H1 (cell line): Measurements from ENCODE around the gene LTBP1. TPM values are rescaled to one million over a fixed set of nuclear protein-coding genes. Genes with fewer than 3 reads are reported as not detected.

Experiments used
- CTCF ChIA-PET: fragments of 300-600 bp; sonication (Branson Sonifier 250); formaldehyde crosslinking; loops from one replicate; lab custom pipeline; 2021; ENCODE audit not compliant: partially characterized antibody; lab: Charles Lee
- POLR2A ChIA-PET: fragments of 300-600 bp; sonication (Branson Sonifier 250); formaldehyde crosslinking; loops from one replicate; lab custom pipeline; 2021; ENCODE audit warnings: inconsistent platforms; ENCODE audit not compliant: partially characterized antibody; lab: Charles Lee
- DNase-seq, 2 experiments: peaks; one replicate each; pipeline versions ENCODE4 v3.0.0 to v3.0.0-alpha.2; 2010 to 2022; ENCODE audit warnings: low spot score in 2 of 2, low read depth in 1 of 2, mixed read lengths in 1 of 2
- FAIRE-seq: peaks from 2 replicates; lab custom pipeline; 2011; peaks lifted over from hg19 to GRCh38; lab: Jason Lieb, UNC
- H2AFZ ChIP-seq: 2 replicates; pipeline ENCODE4 v1.8.1; 2012; ENCODE audit warnings: low read length, inconsistent platforms
- H2AK5ac ChIP-seq: 2 replicates; pipeline ENCODE4 v1.6.1; 2013; ENCODE audit warnings: low read depth, low read length
- H2BK120ac ChIP-seq: replicated peaks from 2 replicates; pipeline ENCODE3; 2013; ENCODE audit warnings: low read depth, low read length, inconsistent platforms
- H2BK12ac ChIP-seq: 2 replicates; pipeline ENCODE4 v1.6.1; 2013; ENCODE audit warnings: low read depth, low read length
- H2BK15ac ChIP-seq: 2 replicates; pipeline ENCODE4 v1.6.1; 2013; ENCODE audit warnings: low read length
- H2BK20ac ChIP-seq: 2 replicates; pipeline ENCODE4 v1.6.1; 2013; ENCODE audit warnings: low read length
- H2BK5ac ChIP-seq: 2 replicates; pipeline ENCODE4 v1.6.1; 2013; ENCODE audit warnings: low read depth, low read length
- H3K14ac ChIP-seq: 2 replicates; pipeline ENCODE4 v1.6.1; 2013; ENCODE audit warnings: inconsistent platforms; ENCODE audit not compliant: insufficient read length
- H3K18ac ChIP-seq: 2 replicates; pipeline ENCODE4 v1.6.1; 2013; ENCODE audit warnings: low read length; ENCODE audit errors: extremely low read depth
- H3K23ac ChIP-seq: 2 replicates; pipeline ENCODE4 v1.6.1; 2013; ENCODE audit warnings: inconsistent platforms; ENCODE audit not compliant: insufficient read length
- H3K23me2 ChIP-seq: 2 replicates; pipeline ENCODE4 v1.6.1; 2013; ENCODE audit warnings: low read depth, low read length
- H3K27ac ChIP-seq: 2 replicates; pipeline ENCODE4 v1.6.1; 2011; ENCODE audit warnings: low read depth, low read length, inconsistent platforms
- H3K27me3 ChIP-seq, 4 experiments: replicated peaks in 1 of 4; 1 replicate in 1 of 4; 2 replicates in 3 of 4; pipeline versions ENCODE4 v1.6.1 to v1.8.1; 2011 to 2013; ENCODE audit warnings: low read length in 3 of 4, mild to moderate bottlenecking in 3 of 4, inconsistent platforms in 2 of 4, mixed read lengths in 2 of 4, moderate library complexity in 1 of 4; ENCODE audit not compliant: control insufficient read depth in 3 of 4, insufficient read depth in 3 of 4; ENCODE audit errors: extremely low read depth in 1 of 4
- H3K36me3 ChIP-seq, 4 experiments: 2 replicates each; pipeline versions ENCODE4 v1.6.1 to v1.8.1; 2011 to 2013; ENCODE audit warnings: mild to moderate bottlenecking in 4 of 4, low read length in 3 of 4, moderate library complexity in 2 of 4, control low read depth in 1 of 4, inconsistent platforms in 1 of 4; ENCODE audit not compliant: insufficient read depth in 4 of 4, control insufficient read depth in 2 of 4
- H3K4ac ChIP-seq: replicated peaks from 2 replicates; pipeline ENCODE3; 2013; ENCODE audit warnings: low read length, low read depth, mixed read lengths, inconsistent platforms; ENCODE audit not compliant: insufficient read length
- H3K4me1 ChIP-seq, 4 experiments: replicated peaks in 1 of 4; 1 replicate in 1 of 4; 2 replicates in 3 of 4; pipeline versions ENCODE4 v1.6.1 to v1.8.1; 2011 to 2013; ENCODE audit warnings: low read length in 3 of 4, inconsistent platforms in 2 of 4, mixed read lengths in 1 of 4; ENCODE audit not compliant: insufficient read depth in 4 of 4, control insufficient read depth in 3 of 4
- H3K4me2 ChIP-seq, 2 experiments: 2 replicates each; pipeline versions ENCODE4 v1.6.1 to v1.8.1; 2011 to 2013; ENCODE audit warnings: low read depth in 2 of 2, low read length in 2 of 2, control low read depth in 1 of 2, inconsistent platforms in 1 of 2, mild to moderate bottlenecking in 1 of 2; ENCODE audit not compliant: insufficient read depth in 1 of 2
- H3K4me3 ChIP-seq, 4 experiments: fragments of 200-600, 300-600 bp in 1 of 4; sonication (generic), shearing (Covaris generic), sonication (Bioruptor Twin) in 1 of 4; 2 replicates each; pipeline versions ENCODE4 v1.5.1 to v1.8.1; 2011 to 2016; ENCODE audit warnings: low read length in 4 of 4, low read depth in 3 of 4, control low read depth in 2 of 4, inconsistent platforms in 2 of 4, mild to moderate bottlenecking in 2 of 4, mixed read lengths in 1 of 4, moderate library complexity in 1 of 4; ENCODE audit not compliant: insufficient read depth in 2 of 4; ENCODE audit errors: extremely low read depth in 1 of 4
- H3K56ac ChIP-seq: replicated peaks from 2 replicates; pipeline ENCODE3; 2013; ENCODE audit warnings: low read depth, mild to moderate bottlenecking, mixed read lengths, low read length, inconsistent platforms; ENCODE audit not compliant: insufficient read length
- H3K79me1 ChIP-seq: 2 replicates; pipeline ENCODE4 v1.6.1; 2013; ENCODE audit warnings: low read depth, low read length, control low read depth
- H3K79me2 ChIP-seq, 2 experiments: 2 replicates each; pipeline versions ENCODE4 v1.6.1 to v1.8.1; 2012 to 2013; ENCODE audit warnings: low read length in 2 of 2, mild to moderate bottlenecking in 2 of 2, inconsistent platforms in 1 of 2; ENCODE audit not compliant: insufficient read depth in 2 of 2, control insufficient read depth in 1 of 2
- H3K9ac ChIP-seq, 4 experiments: replicated peaks in 1 of 4; 1 replicate in 1 of 4; 2 replicates in 3 of 4; pipeline versions ENCODE4 v1.6.1 to v1.8.1; 2011 to 2013; ENCODE audit warnings: low read depth in 3 of 4, low read length in 3 of 4, control low read depth in 2 of 4, mild to moderate bottlenecking in 2 of 4, moderate library complexity in 2 of 4, inconsistent platforms in 1 of 4; ENCODE audit errors: extremely low read depth in 1 of 4
- H3K9me3 ChIP-seq, 2 experiments: 2 replicates each; pipeline versions ENCODE4 v1.6.1 to v1.8.1; 2012 to 2013; ENCODE audit warnings: mild to moderate bottlenecking in 2 of 2, moderate library complexity in 2 of 2, control low read depth in 1 of 2, inconsistent platforms in 1 of 2, low read depth in 1 of 2, low read length in 1 of 2, mixed read lengths in 1 of 2; ENCODE audit not compliant: insufficient read depth in 2 of 2
- H4K20me1 ChIP-seq, 2 experiments: replicated peaks in 1 of 2; 2 replicates each; pipeline versions ENCODE3 to v1.8.1; 2011 to 2013; ENCODE audit warnings: inconsistent platforms in 2 of 2, low read length in 2 of 2, mild to moderate bottlenecking in 1 of 2; ENCODE audit not compliant: insufficient read depth in 2 of 2, control insufficient read depth in 1 of 2
- H4K5ac ChIP-seq: 2 replicates; pipeline ENCODE4 v1.6.1; 2013; ENCODE audit warnings: low read length, low read depth, mixed read lengths, inconsistent platforms; ENCODE audit not compliant: insufficient read length
- H4K8ac ChIP-seq: 2 replicates; pipeline ENCODE4 v1.8.0; 2013; ENCODE audit warnings: mild to moderate bottlenecking, moderate library complexity, low read length, inconsistent platforms; ENCODE audit not compliant: insufficient read depth; ENCODE audit errors: extremely low read depth
- H4K91ac ChIP-seq: replicated peaks from 2 replicates; pipeline ENCODE3; 2013; ENCODE audit warnings: low read length, mixed read lengths, inconsistent platforms; ENCODE audit not compliant: insufficient read length
- KDM1A ChIP-seq: fragments of 200-600, 300-600 bp; sonication (generic); IDR thresholded peaks from 2 replicates; pipeline ENCODE4 v1.7.1; 2016; ENCODE audit warnings: mild to moderate bottlenecking, low read length, borderline replicate concordance
- NRF1 ChIP-seq: IDR thresholded peaks from 2 replicates; pipeline ENCODE4 v1.6.1; 2011; ENCODE audit warnings: mild to moderate bottlenecking, low read depth, low read length, improper control_type of control experiment
- SP4 ChIP-seq: IDR thresholded peaks from 2 replicates; pipeline ENCODE4 v1.6.1; 2012; ENCODE audit warnings: low read length, inconsistent platforms
- SRF ChIP-seq: IDR thresholded peaks from 2 replicates; pipeline ENCODE4 v1.6.1; 2011; ENCODE audit warnings: mild to moderate bottlenecking, low read depth, low read length, moderate library complexity
- WGBS, 2 experiments: shearing (Covaris generic) in 1 of 2; methylation state at CpG; one replicate each; pipeline versions ENCODE4 v1.1.6 to v1.1.7; 2013 to 2015; ENCODE audit warnings: low lambda C conversion rate in 2 of 2, mixed read lengths in 2 of 2, inconsistent platforms in 1 of 2, low coverage in 1 of 2, missing lambda C conversion rate in 1 of 2; ENCODE audit not compliant: insufficient replicate concordance in 2 of 2, insufficient coverage in 1 of 2, insufficient read length in 1 of 2; ENCODE audit errors: extremely low coverage in 1 of 2, missing lambda C conversion rate in 1 of 2; 5-methylcytosine and 5-hydroxymethylcytosine counted together
- polyA plus RNA-seq, 7 experiments: library from polyadenylated mRNA; depleted of rRNA in 3 of 7; stranded (reverse) in 5 of 7; unstranded in 2 of 7; fragments of >200 nt in 5 of 7; fragments of 200-250 nt in 2 of 7; gene quantifications; 1 replicate in 5 of 7; 2 replicates in 1 of 7; 4 replicates in 1 of 7; pipeline versions ENCODE4 v1.2.1 to v1.2.3, GENCODE V29; 2011 to 2013; ENCODE audit warnings: missing spikeins in 2 of 7, mixed read lengths in 2 of 7
- total RNA-seq: library from RNA; stranded (reverse); fragmentation: NEBNext Ultra II Directional; extraction: Animal tissue kit (Norgen Biotek cat#: 25700); gene quantifications from 2 replicates; pipeline ENCODE4 v1.2.1, GENCODE V29; 2021

The LTBP1 gene
- total and polyA plus RNA-seq, 2 of the 8 experiments (the other 6 are each of a cell fraction or from before 2014, with no cell fraction given), result 15.4 to 24.7 TPM

DNA sequence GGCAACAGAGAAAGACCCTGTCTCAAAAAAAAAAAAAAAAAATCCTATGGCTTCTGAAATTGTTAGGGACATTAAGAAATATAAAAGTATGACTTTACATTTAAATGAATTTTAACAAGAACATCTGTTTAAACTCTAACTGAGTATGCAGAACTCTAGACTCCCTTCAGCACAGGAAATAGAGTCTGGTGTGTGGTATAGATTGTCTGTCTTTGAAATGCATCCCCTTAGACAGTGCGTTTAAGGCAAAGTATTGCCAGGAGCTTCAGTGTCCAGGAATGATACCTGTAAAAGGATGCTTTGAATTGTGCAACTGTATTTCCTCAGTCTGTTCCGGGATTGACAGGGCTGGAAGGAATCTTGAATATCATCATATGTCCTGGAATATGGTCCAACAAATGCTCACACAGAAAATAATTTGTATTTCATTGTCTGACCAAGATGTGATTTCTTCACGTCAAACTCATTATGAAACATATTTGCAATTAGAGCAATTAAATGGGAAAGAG, 396.7 kb downstream of the LTBP1 start:
- no peak overlapping the region for H4K5ac ChIP-seq
- no peaks in the 10 kb centered on the region for H3K4me1 ChIP-seq
- DNase-seq (no peak), FAIRE-seq (no peak)
- no peak overlapping the region for H3K18ac ChIP-seq
- H2BK5ac ChIP-seq, result no peak overlapping the region
- H2AK5ac ChIP-seq, result no peak overlapping the region
- no peak overlapping the region for H2BK15ac ChIP-seq
- H3K56ac ChIP-seq, result no peak overlapping the region
- H3K9me3 ChIP-seq, result no peaks in the 10 kb centered on the region
- H3K4ac ChIP-seq, result no peak overlapping the region
- no peak overlapping the region for H3K14ac ChIP-seq
- ChIA-PET POLR2A (no interaction called here), CTCF (interaction anchor here (0.6 kb wide), 1 partner anchor 185 kb away, joined by 3 read pairs; no protein-coding TSS in a partner anchor)
- H4K8ac ChIP-seq, result no peak overlapping the region
- H3K27ac ChIP-seq, result no peak overlapping the region
- no peaks in the 10 kb centered on the region for H3K79me1 ChIP-seq
- no peaks in the 10 kb centered on the region for H3K79me2 ChIP-seq
- WGBS, 2 experiments, result 90% methylated on average over 3 of the region's 3 CpGs; no CpG with 5 or more reads in 1 of the 2 experiments
- H2BK12ac ChIP-seq, result no peak overlapping the region
- H4K20me1 ChIP-seq, result no peaks in the 10 kb centered on the region
- H3K23ac ChIP-seq, result no peak overlapping the region
- H3K9ac ChIP-seq, result no peak overlapping the region
- H3K4me3 ChIP-seq, result no peak overlapping the region
- no peak for TF ChIP-seq NRF1
- TF ChIP-seq SRF, result no peak
- TF ChIP-seq SP4, result no peak
- TF ChIP-seq KDM1A, result no peak
- H2BK120ac ChIP-seq, result no peak overlapping the region
- H2BK20ac ChIP-seq, result no peak overlapping the region
- no peaks in the 10 kb centered on the region for H3K27me3 ChIP-seq
- no peaks in the 10 kb centered on the region for H3K23me2 ChIP-seq
- no peak overlapping the region for H2AFZ ChIP-seq
- no peak overlapping the region for H4K91ac ChIP-seq
- H3K4me2 ChIP-seq, result no peak overlapping the region
- no peaks in the 10 kb centered on the region for H3K36me3 ChIP-seq
